Measurements from ENCODE around the gene NRARP. TPM values are rescaled to one million over a fixed set of nuclear protein-coding genes. Genes with fewer than 3 reads are reported as not detected.

Gene NRARP
- total and polyA plus RNA-seq, 2 donors (not counting 1 experiment from before 2014, with no cell fraction given) = 5.7 to 11.5 TPM

DNA sequence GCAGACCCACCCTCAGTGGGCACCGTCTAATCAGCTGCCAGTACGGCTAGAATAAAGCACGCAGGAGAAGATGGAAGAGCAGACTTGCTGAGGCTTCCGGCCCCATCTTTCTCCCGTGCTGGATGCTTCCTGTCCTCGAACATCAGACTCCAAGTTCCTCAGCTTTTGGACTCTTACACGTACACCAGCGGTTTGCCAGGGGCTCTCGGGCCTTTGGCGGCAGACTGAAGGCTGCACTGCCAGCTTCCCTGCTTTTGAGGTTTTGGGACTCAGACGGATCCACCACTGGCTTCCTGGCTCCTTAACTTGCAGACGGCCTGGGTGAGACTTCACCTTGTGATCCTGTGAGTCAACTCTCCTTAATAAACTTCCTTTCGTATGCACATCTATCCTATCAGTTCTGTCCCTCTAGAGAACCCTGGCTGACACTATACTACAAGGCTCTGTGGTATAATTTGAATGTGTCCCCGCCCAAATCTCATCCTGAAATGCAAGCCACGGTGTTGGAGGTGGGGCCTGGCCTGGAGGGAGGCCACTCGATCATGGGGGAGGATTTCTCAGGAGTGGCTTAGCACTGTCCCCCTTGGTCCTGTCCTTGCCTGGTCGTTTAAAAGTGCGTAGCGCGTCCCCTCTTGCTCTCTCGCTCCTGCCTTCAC lies 31.1 kb upstream of the NRARP start:
- ChIA-PET CTCF (no interaction called here), POLR2A (no interaction called here)
- Histone ChIP-seq H3K4me2 (replicated peaks; ENCODE audit: low read depth, low read length, poor library complexity, severe bottlenecking) (no peak overlapping the region), H3K4me1 (ENCODE audit: control insufficient read depth in 2 of 2, insufficient read depth in 2 of 2, low read length in 2 of 2) (peaks cover 0 to 3% of the 10 kb centered on the region in 2 donors), H3K4me3 (ENCODE audit: control extremely low read depth in 1 of 5, extremely low read depth in 1 of 5, insufficient read depth in 1 of 5, low read depth in 2 of 5, low read length in 4 of 5) (no peak overlapping the region), H3K9me3 (ENCODE audit: control extremely low read depth in 1 of 3, control insufficient read depth in 2 of 3, insufficient read depth in 1 of 3, low read length in 2 of 3) (peaks cover 0 to 18% (median 2%) of the 10 kb centered on the region in 3 donors), H3K27me3 (replicated peaks in 1 of 4; ENCODE audit: control extremely low read depth in 1 of 4, control insufficient read depth in 3 of 4, insufficient read depth in 4 of 4, low read length in 3 of 4) (peaks cover 0 to under 1% (median 0%) of the 10 kb centered on the region in 4 experiments), H3K27ac (ENCODE audit: low read length in 2 of 2) (no peak overlapping the region), H3K36me3 (replicated peaks in 1 of 2; ENCODE audit: control extremely low read depth in 1 of 2, control insufficient read depth in 1 of 2, extremely low read depth in 1 of 2, insufficient read depth in 2 of 2, low read length in 1 of 2) (no peaks in the 10 kb centered on the region), H2AFZ (ENCODE audit: insufficient read depth, low read depth, low read length, poor library complexity, severe bottlenecking) (no peak overlapping the region), H3K9ac (ENCODE audit: low read length) (no peak overlapping the region), H4K20me1 (ENCODE audit: control insufficient read depth, insufficient read depth, low read length, poor library complexity, severe bottlenecking) (no peaks in the 10 kb centered on the region), H3K79me2 (ENCODE audit: control insufficient read depth, insufficient read depth, low read length) (no peaks in the 10 kb centered on the region)
- TF ChIP-seq, protein P1, sequence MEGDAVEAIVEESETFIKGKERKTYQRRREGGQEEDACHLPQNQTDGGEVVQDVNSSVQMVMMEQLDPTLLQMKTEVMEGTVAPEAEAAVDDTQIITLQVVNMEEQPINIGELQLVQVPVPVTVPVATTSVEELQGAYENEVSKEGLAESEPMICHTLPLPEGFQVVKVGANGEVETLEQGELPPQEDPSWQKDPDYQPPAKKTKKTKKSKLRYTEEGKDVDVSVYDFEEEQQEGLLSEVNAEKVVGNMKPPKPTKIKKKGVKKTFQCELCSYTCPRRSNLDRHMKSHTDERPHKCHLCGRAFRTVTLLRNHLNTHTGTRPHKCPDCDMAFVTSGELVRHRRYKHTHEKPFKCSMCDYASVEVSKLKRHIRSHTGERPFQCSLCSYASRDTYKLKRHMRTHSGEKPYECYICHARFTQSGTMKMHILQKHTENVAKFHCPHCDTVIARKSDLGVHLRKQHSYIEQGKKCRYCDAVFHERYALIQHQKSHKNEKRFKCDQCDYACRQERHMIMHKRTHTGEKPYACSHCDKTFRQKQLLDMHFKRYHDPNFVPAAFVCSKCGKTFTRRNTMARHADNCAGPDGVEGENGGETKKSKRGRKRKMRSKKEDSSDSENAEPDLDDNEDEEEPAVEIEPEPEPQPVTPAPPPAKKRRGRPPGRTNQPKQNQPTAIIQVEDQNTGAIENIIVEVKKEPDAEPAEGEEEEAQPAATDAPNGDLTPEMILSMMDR (IDR thresholded peaks at IDR 0.05) = no peak
- no peak for TF ChIP-seq EZH2 (IDR thresholded peaks at IDR 0.05; ENCODE audit: borderline replicate concordance, insufficient read depth, low read depth, low read length, poor library complexity, severe bottlenecking)
- Mint-ChIP-seq H3K27me3 (peaks cover 5% of the 10 kb centered on the region), H3K4me1 (peaks cover 4% of the 10 kb centered on the region), H3K4me3 (no peak overlapping the region), H3K9me3 (ENCODE audit: insufficient read depth) (no peaks in the 10 kb centered on the region), H3K27ac (no peak overlapping the region)
- ATAC-seq (ENCODE audit: low read depth) = no peak
- DNase-seq = no peak
- 85% methylated on average over 19 of the region's 21 CpGs for WGBS (ENCODE audit: insufficient coverage)
- intact Hi-C loops (cut with micrococcal nuclease) = no loop called here

DNA sequence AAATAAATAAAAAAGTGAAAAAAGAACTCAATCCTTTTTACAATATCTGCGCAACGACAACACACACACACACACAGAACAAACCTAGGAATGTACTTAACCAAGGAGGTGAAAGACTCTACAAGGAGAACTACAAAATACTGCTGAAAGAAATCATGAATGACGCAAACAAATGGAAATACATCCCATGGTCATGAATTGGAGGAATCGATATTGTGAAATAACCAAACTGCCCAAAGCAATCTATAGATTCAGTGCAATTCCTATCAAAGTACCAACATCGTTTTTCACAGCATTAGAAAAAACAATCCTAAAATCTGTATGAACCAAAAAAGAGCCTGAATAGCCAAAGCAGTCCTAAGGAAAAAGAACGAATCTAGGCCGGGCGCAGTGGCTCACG lies 29.9 kb upstream of the NRARP start:
- H3K4me3 Mint-ChIP-seq = no peak overlapping the region
- Histone ChIP-seq H3K4me3 (ENCODE audit: control extremely low read depth in 1 of 5, extremely low read depth in 1 of 5, insufficient read depth in 1 of 5, low read depth in 2 of 5, low read length in 4 of 5) (no peak overlapping the region), H3K79me2 (ENCODE audit: control insufficient read depth, insufficient read depth, low read length) (no peaks in the 10 kb centered on the region), H3K4me1 (ENCODE audit: control insufficient read depth in 2 of 2, insufficient read depth in 2 of 2, low read length in 2 of 2) (peaks cover 5 to 6% of the 10 kb centered on the region in 2 donors), H3K36me3 (replicated peaks in 1 of 2; ENCODE audit: control extremely low read depth in 1 of 2, control insufficient read depth in 1 of 2, extremely low read depth in 1 of 2, insufficient read depth in 2 of 2, low read length in 1 of 2) (no peaks in the 10 kb centered on the region), H3K4me2 (replicated peaks; ENCODE audit: low read depth, low read length, poor library complexity, severe bottlenecking) (no peak overlapping the region), H3K9me3 (ENCODE audit: control extremely low read depth in 1 of 3, control insufficient read depth in 2 of 3, insufficient read depth in 1 of 3, low read length in 2 of 3) (peaks cover 0 to 21% (median 2%) of the 10 kb centered on the region in 3 donors), H3K27me3 (replicated peaks in 1 of 4; ENCODE audit: control extremely low read depth in 1 of 4, control insufficient read depth in 3 of 4, insufficient read depth in 4 of 4, low read length in 3 of 4) (peaks cover 0 to 6% (median 3%) of the 10 kb centered on the region in 4 experiments), H3K27ac (ENCODE audit: low read length in 2 of 2) (no peak overlapping the region), H3K9ac (ENCODE audit: low read length) (no peak overlapping the region), H4K20me1 (ENCODE audit: control insufficient read depth, insufficient read depth, low read length, poor library complexity, severe bottlenecking) (no peaks in the 10 kb centered on the region), H2AFZ (ENCODE audit: insufficient read depth, low read depth, low read length, poor library complexity, severe bottlenecking) (no peak overlapping the region)
- ATAC-seq (ENCODE audit: low read depth) = no peak
- WGBS (ENCODE audit: insufficient coverage) = 98% methylated on average over 5 of the region's 9 CpGs
- no peak for DNase-seq
- peaks cover 13% of the 10 kb centered on the region for H3K27me3 Mint-ChIP-seq
- ChIA-PET CTCF (no interaction called here), POLR2A (no interaction called here)
- H3K9me3 Mint-ChIP-seq (ENCODE audit: insufficient read depth) = no peaks in the 10 kb centered on the region
- TF ChIP-seq, protein P1 (IDR thresholded peaks at IDR 0.05) = no peak
- TF ChIP-seq EZH2 (IDR thresholded peaks at IDR 0.05; ENCODE audit: borderline replicate concordance, insufficient read depth, low read depth, low read length, poor library complexity, severe bottlenecking) = no peak
- no peak overlapping the region for H3K27ac Mint-ChIP-seq
- intact Hi-C loops (cut with micrococcal nuclease) = no loop called here
- peaks cover 11% of the 10 kb centered on the region for H3K4me1 Mint-ChIP-seq
